HepG2 (cell line): ENCODE measurements around the gene TEDC1. TPM values are rescaled to one million over a fixed set of nuclear protein-coding genes. Genes with fewer than 3 reads are reported as not detected.

Source experiments
- ATAC-seq: fragments of 200-7000 bp; cut with Tn5 transposase; 3 replicates; pipeline ENCODE4 v1.9.1; 2020; ENCODE audit warnings: mild to moderate bottlenecking, moderate library complexity
- BruUV-seq: library from RNA; stranded (reverse); fragments of 400-500 nt; replicated peaks from 2 replicates; lab custom pipeline; 2021; lab: Mats Ljungman, UMichigan
- CTCF ChIA-PET: fragments of 300-600 bp; formaldehyde crosslinking; extraction: SDS; loops from one replicate; lab custom pipeline; 2021; ENCODE audit warnings: low total read pairs, inconsistent platforms, low intra/inter-chr PET ratio; lab: Yijun Ruan, JAX
- POLR2A ChIA-PET: fragments of 350-600 bp; sonication (Branson Sonifier 250); formaldehyde crosslinking; loops from one replicate; lab custom pipeline; 2020; ENCODE audit warnings: antibody characterized with exemption, inconsistent platforms; lab: Yijun Ruan, JAX
- DNase-seq: peaks from one replicate; pipeline ENCODE4 v3.0.0-alpha.2; 2015; ENCODE audit warnings: low spot score
- FAIRE-seq: peaks from 3 replicates; lab custom pipeline; 2011; peaks lifted over from hg19 to GRCh38; lab: Jason Lieb, UNC
- H2AFZ ChIP-seq: one replicate; pipeline ENCODE4 v1.6.1; 2011; ENCODE audit warnings: low read length, inconsistent platforms
- H3K27ac ChIP-seq: fragments of 300-600 bp; 3 replicates; pipeline ENCODE4 v1.8.0; 2011; ENCODE audit warnings: mixed run types, mild to moderate bottlenecking, mixed read lengths, low read length, inconsistent platforms; ENCODE audit not compliant: insufficient read depth; ENCODE audit errors: extremely low read length
- H3K27me3 ChIP-seq, 2 experiments: fragments of 200-600 bp in 1 of 2; 2 replicates in 1 of 2; 3 replicates in 1 of 2; pipeline versions ENCODE4 v1.6.0 to v1.8.0; 2011; ENCODE audit warnings: low read length in 2 of 2, mild to moderate bottlenecking in 2 of 2, moderate library complexity in 2 of 2, inconsistent platforms in 1 of 2; ENCODE audit not compliant: insufficient read depth in 2 of 2, control insufficient read depth in 1 of 2
- H3K36me3 ChIP-seq, 2 experiments: fragments of 200-600 bp in 1 of 2; replicated peaks in 1 of 2; 2 replicates in 1 of 2; 3 replicates in 1 of 2; pipeline versions ENCODE4 v1.5.1 to v1.8.0; 2011; ENCODE audit warnings: low read length in 2 of 2, inconsistent platforms in 1 of 2; ENCODE audit not compliant: insufficient read depth in 2 of 2, control insufficient read depth in 1 of 2
- H3K4me1 ChIP-seq: 2 replicates; pipeline ENCODE4 v1.5.1; 2012; ENCODE audit warnings: low read length, inconsistent platforms; ENCODE audit not compliant: insufficient read depth
- H3K4me2 ChIP-seq: 2 replicates; pipeline ENCODE4 v1.6.0; 2011; ENCODE audit warnings: low read depth, low read length, inconsistent platforms
- H3K4me3 ChIP-seq, 3 experiments: fragments of 200-600 bp in 1 of 3; sonication (generic), shearing (Covaris generic) in 1 of 3; replicated peaks in 1 of 3; 2 replicates each; pipeline ENCODE4 v1.5.1; 2011 to 2016; ENCODE audit warnings: low read length in 3 of 3, inconsistent platforms in 2 of 3, low read depth in 2 of 3, mild to moderate bottlenecking in 2 of 3, control low read depth in 1 of 3, mixed read lengths in 1 of 3; ENCODE audit not compliant: insufficient read depth in 1 of 3
- H3K79me2 ChIP-seq: one replicate; pipeline ENCODE4 v1.6.1; 2011; ENCODE audit warnings: low read length, inconsistent platforms; ENCODE audit not compliant: insufficient read depth
- H3K9ac ChIP-seq: 2 replicates; pipeline ENCODE4 v1.6.0; 2011; ENCODE audit warnings: mild to moderate bottlenecking, low read depth, low read length, inconsistent platforms; ENCODE audit not compliant: insufficient read depth
- H3K9me3 ChIP-seq: 2 replicates; pipeline ENCODE4 v1.5.1; 2012; ENCODE audit warnings: mild to moderate bottlenecking, low read length
- H4K20me1 ChIP-seq: 2 replicates; pipeline ENCODE4 v1.6.0; 2011; ENCODE audit warnings: inconsistent platforms, mild to moderate bottlenecking, low read length, moderate library complexity; ENCODE audit not compliant: insufficient read depth
- ATF7-NPFF ChIP-seq: sonication (generic); formaldehyde crosslinking; IDR thresholded peaks from 2 replicates; pipeline ENCODE4 v1.8.1; 2023; ENCODE audit warnings: mild to moderate bottlenecking, low read depth, missing genetic modification reagents, moderate library complexity
- CSRNP1 ChIP-seq: sonication (generic); formaldehyde crosslinking; IDR thresholded peaks from 2 replicates; pipeline ENCODE4 v1.8.1; 2023; ENCODE audit warnings: mild to moderate bottlenecking, missing genetic modification reagents
- GABPA ChIP-seq, 2 experiments: IDR thresholded peaks; 2 replicates each; pipeline ENCODE4 v1.6.1; 2011 to 2016; ENCODE audit warnings: low read depth in 2 of 2, low read length in 1 of 2, missing biosample characterization in 1 of 2, missing genetic modification characterization in 1 of 2
- ISX ChIP-seq: sonication (generic); formaldehyde crosslinking; conservative IDR thresholded peaks from 2 replicates; pipeline ENCODE4 v1.5.0; 2020; ENCODE audit warnings: missing genetic modification reagents
- SMAD9 ChIP-seq: sonication (generic); formaldehyde crosslinking; IDR thresholded peaks from 2 replicates; pipeline ENCODE4 v1.5.1; 2020; ENCODE audit warnings: mild to moderate bottlenecking, missing genetic modification reagents
- SRSF4 ChIP-seq: fragments of 200-400 bp; formaldehyde crosslinking; IDR thresholded peaks from one replicate; pipeline ENCODE4 v1.6.1; 2018; ENCODE audit warnings: mild to moderate bottlenecking, low read depth, low read length, moderate library complexity; ENCODE audit not compliant: poor library complexity, severe bottlenecking
- ZBTB1 ChIP-seq: sonication (generic); formaldehyde crosslinking; IDR thresholded peaks from 2 replicates; pipeline ENCODE4 v1.4.0; 2020; ENCODE audit warnings: missing genetic modification reagents, borderline replicate concordance
- ZMYM3 ChIP-seq: sonication (generic); formaldehyde crosslinking; IDR thresholded peaks from 2 replicates; pipeline ENCODE4 v1.5.1; 2020; ENCODE audit warnings: mild to moderate bottlenecking, missing genetic modification reagents
- ZNF124 ChIP-seq: sonication (generic); formaldehyde crosslinking; IDR thresholded peaks from 2 replicates; pipeline ENCODE4 v1.4.0; 2020; ENCODE audit warnings: missing genetic modification reagents
- ZNF18 ChIP-seq: sonication (generic); formaldehyde crosslinking; IDR thresholded peaks from 2 replicates; pipeline ENCODE4 v1.8.0; 2022; ENCODE audit warnings: mild to moderate bottlenecking, missing genetic modification reagents; ENCODE audit not compliant: insufficient replicate concordance
- ZNF382 ChIP-seq: sonication (generic); formaldehyde crosslinking; IDR thresholded peaks from 2 replicates; pipeline ENCODE4 v1.5.0; 2020; ENCODE audit warnings: missing genetic modification reagents, mild to moderate bottlenecking, borderline replicate concordance
- ZNF383 ChIP-seq: sonication (generic); formaldehyde crosslinking; IDR thresholded peaks from 2 replicates; pipeline ENCODE4 v1.4.0; 2020; ENCODE audit warnings: missing genetic modification reagents, mild to moderate bottlenecking, borderline replicate concordance
- ZNF644 ChIP-seq: IDR thresholded peaks from 2 replicates; pipeline ENCODE4 v1.6.1; 2016; ENCODE audit warnings: low read depth
- ZNF768 ChIP-seq: sonication (generic); formaldehyde crosslinking; IDR thresholded peaks from 2 replicates; pipeline ENCODE4 v1.4.0; 2020; ENCODE audit warnings: missing genetic modification reagents
- ZNF839 ChIP-seq: sonication (generic); formaldehyde crosslinking; IDR thresholded peaks from 2 replicates; pipeline ENCODE4 v1.4.0; 2020; ENCODE audit warnings: missing genetic modification reagents, mild to moderate bottlenecking, borderline replicate concordance
- ZUFSP ChIP-seq: sonication (generic); formaldehyde crosslinking; IDR thresholded peaks from 2 replicates; pipeline ENCODE4 v1.9.0; 2021; ENCODE audit warnings: missing genetic modification reagents, mild to moderate bottlenecking, borderline replicate concordance
- ZXDC ChIP-seq: sonication (generic); formaldehyde crosslinking; IDR thresholded peaks from 2 replicates; pipeline ENCODE4 v1.5.0; 2020; ENCODE audit warnings: mild to moderate bottlenecking, missing genetic modification reagents
- WGBS: methylation state at CpG from one replicate; pipeline ENCODE4 v1.1.6; 2017; ENCODE audit warnings: low lambda C conversion rate; 5-methylcytosine and 5-hydroxymethylcytosine counted together
- in situ Hi-C: cut with HindIII; loops from 2 replicates; pipeline ENCODE4 v1.10.0; 2017; ENCODE audit warnings: low pct_unique_long_range_greater_than_20kb; ENCODE audit not compliant: extremely low pct_ligation_motif_present
- intact Hi-C: fragments of 100-400 bp; cut with micrococcal nuclease; formaldehyde crosslinking; loops from one replicate; pipeline ENCODE4 v1.10.0; 2022; ENCODE audit not compliant: unreplicated experiment
- polyA plus RNA-seq, 8 experiments: library from polyadenylated mRNA; depleted of rRNA in 3 of 8; stranded (reverse) in 7 of 8; unstranded in 1 of 8; fragments of >200 nt; fragmentation: Illumina TruSeq in 4 of 8; extraction: Trizol in 4 of 8; gene quantifications; 2 replicates each; pipeline versions ENCODE4 v1.2.1 to v1.2.3, GENCODE V29; 2011 to 2016; ENCODE audit warnings: low read depth in 4 of 8, missing spikeins in 1 of 8, mixed read lengths in 1 of 8; ENCODE audit not compliant: insufficient read depth in 1 of 8
- total RNA-seq, 5 experiments: library from RNA; depleted of rRNA; stranded (reverse); fragments of >200 nt; fragmentation: Illumina TruSeq; extraction: Trizol; gene quantifications; 2 replicates each; pipeline ENCODE4 v1.2.3, GENCODE V29; 2016; ENCODE audit warnings: low read depth in 1 of 5

The TEDC1 gene
- total and polyA plus RNA-seq, 2 of the 13 experiments (the other 11 are each of a cell fraction or from before 2014, with no cell fraction given), result 5.7 to 27.4 TPM

- TF ChIP-seq CSRNP1 (CRISPR knock-in tag) (no peak), SRSF4 (no peak), ZNF18 (CRISPR knock-in tag) (no peak), ZNF839 (no peak), ZNF382 (CRISPR knock-in tag) (no peak), ZBTB1 (no peak), ISX (CRISPR knock-in tag) (no peak)
Measured at GRCh38 chr14:105508069-105508468, 17.0 kb downstream of the TEDC1 start (continued).

GRCh38 chr14:105508601-105509000, 17.6 kb downstream of the TEDC1 start:
- in situ Hi-C loops, result no loop called here
- Histone ChIP-seq H3K27ac (no peak overlapping the region), H3K36me3 (no peaks in the 10 kb centered on the region), H3K4me1 (peaks cover 29% of the 10 kb centered on the region), H3K4me2 (no peak overlapping the region), H3K27me3 (peaks cover 5 to 63% of the 10 kb centered on the region in 2 experiments; a peak in 4 of 5 replicates), H2AFZ (no peak overlapping the region), H3K9ac (no peak overlapping the region), H4K20me1 (no peaks in the 10 kb centered on the region), H3K9me3 (no peaks in the 10 kb centered on the region), H3K4me3 (no peak overlapping the region), H3K79me2 (no peaks in the 10 kb centered on the region)
- intact Hi-C loops, result no loop called here
- FAIRE-seq, result no peak
- POLR2A ChIA-PET, result no interaction called here
- BruUV-seq, result no TSS peak
- WGBS, result 30% methylated on average over 12 of the region's 12 CpGs
- no peak for DNase-seq
- CTCF ChIA-PET, result no interaction called here
- no peak for ATAC-seq
- TF ChIP-seq ZMYM3 (CRISPR knock-in tag), result no peak
- no peak for TF ChIP-seq ZXDC (CRISPR knock-in tag)
- no peak for TF ChIP-seq ZNF124 (CRISPR knock-in tag)
- no peak for TF ChIP-seq ZNF644 (CRISPR knock-in tag)
- no peak for TF ChIP-seq SMAD9
- no peak for TF ChIP-seq GABPA (IDR thresholded peaks at IDR 0.05; ENCODE audit: low read depth, low read length)
- TF ChIP-seq GABPA (CRISPR knock-in tag; IDR thresholded peaks at IDR 0.05; ENCODE audit: low read depth), result no peak
- TF ChIP-seq ZNF768 (CRISPR knock-in tag), result no peak
- no peak for TF ChIP-seq ATF7-NPFF
- TF ChIP-seq ZUFSP (CRISPR knock-in tag), result no peak
- no peak for TF ChIP-seq ZNF383 (CRISPR knock-in tag)
